ENCODE measurements around the gene THSD4. TPM values are rescaled to one million over a fixed set of nuclear protein-coding genes. Genes with fewer than 3 reads are reported as not detected.

Gene THSD4
- total RNA-seq, 1 donor from 2014 or later = 73.5 TPM

DNA sequence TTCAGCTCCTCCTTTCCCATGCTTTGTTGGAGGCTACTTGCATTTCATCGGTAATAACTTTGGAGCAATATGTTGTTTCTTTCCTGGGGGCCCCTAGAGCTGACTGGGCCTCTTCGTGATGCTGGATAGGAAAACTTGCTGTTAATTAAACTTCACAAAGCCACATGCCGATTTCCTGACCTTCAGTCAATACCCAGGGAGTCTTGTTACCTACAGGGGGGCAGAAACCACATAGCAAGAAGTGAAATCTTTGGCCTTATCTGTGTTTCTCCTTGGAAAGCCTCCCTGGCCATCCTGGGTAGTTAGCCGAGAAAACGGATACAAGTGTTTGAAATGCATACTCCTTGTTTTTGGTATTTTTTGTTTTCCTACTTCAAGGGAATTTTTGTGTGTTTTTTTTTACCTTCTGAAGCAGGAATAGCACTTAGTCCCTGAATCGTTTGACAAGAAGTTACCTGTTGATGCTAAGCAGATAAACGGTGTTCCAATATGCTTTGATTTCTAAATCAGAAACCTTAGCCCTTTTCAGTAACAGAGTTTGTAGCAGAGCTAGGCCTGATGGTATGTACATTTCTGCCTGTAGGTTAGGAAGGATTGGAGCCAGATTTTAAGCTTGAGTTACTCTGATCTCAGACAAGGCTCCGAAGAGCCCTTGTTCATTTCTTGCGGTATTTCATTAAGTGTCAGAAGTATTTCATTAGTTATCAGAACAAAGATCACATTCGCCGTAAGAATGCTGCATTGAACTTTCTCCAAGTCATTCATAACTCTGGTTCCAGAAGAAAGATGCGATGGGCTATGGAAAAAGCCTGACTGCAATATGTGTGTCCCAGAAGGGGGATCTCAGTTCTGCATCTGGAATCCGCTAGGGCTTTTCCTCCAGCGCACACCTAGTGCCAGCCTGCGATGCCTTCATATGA is 111.5 kb downstream of the THSD4 start:
- TF ChIP-seq, protein P1, sequence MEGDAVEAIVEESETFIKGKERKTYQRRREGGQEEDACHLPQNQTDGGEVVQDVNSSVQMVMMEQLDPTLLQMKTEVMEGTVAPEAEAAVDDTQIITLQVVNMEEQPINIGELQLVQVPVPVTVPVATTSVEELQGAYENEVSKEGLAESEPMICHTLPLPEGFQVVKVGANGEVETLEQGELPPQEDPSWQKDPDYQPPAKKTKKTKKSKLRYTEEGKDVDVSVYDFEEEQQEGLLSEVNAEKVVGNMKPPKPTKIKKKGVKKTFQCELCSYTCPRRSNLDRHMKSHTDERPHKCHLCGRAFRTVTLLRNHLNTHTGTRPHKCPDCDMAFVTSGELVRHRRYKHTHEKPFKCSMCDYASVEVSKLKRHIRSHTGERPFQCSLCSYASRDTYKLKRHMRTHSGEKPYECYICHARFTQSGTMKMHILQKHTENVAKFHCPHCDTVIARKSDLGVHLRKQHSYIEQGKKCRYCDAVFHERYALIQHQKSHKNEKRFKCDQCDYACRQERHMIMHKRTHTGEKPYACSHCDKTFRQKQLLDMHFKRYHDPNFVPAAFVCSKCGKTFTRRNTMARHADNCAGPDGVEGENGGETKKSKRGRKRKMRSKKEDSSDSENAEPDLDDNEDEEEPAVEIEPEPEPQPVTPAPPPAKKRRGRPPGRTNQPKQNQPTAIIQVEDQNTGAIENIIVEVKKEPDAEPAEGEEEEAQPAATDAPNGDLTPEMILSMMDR (conservative IDR thresholded peaks at IDR 0.05; ENCODE audit: low read depth, low read length) = no peak
- no peak overlapping the region for H3K4me3 ChIP-seq (ENCODE audit: low read depth, low read length)

DNA sequence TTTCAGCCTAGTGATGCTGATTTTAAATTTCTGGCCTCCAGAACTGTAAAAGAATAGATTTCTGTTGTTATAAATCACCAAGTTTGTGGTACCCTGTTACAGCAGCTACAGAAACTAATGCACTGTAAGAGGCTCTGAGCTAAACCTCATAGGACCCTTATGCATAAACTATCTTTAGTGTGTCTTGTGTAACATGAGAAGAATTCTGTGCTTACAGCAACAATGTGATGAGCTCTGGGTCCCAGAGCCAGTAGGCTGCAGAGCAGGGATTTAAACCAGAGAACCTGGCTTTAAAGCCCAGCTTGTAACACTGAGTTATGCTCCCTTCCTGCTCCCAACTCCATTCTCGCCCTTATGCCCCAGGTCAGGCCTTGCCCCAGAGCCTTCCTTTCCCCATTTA is 113.1 kb downstream of the THSD4 start:
- no peak overlapping the region for H3K4me3 ChIP-seq (ENCODE audit: low read depth, low read length)

More for the DNA sequence above, 111.5 kb downstream of the THSD4 start:
- DNase-seq (ENCODE audit: low read depth) = no peak

DNA sequence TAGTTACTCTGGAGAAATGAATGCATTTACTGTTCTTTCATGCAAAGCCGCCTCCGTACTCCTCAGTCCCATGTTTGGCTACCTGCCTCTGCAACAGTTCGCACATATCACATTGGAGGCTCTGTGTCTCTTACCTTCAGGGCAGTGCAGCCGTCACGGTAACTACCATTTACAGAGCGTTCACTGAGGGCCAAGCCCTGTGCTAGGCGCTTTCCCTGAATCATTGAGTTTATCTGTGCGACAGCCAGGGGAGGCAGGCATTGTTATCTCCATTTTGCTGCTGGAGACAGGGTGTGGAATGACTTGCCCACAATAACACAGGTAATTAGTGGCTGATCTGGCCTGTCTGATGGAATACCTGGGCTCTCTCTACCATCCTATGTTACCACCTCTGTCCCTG is 115.0 kb downstream of the THSD4 start:
- no peak overlapping the region for H3K4me3 ChIP-seq (ENCODE audit: low read depth, low read length)
- DNase-seq (ENCODE audit: low read depth) = no peak
- TF ChIP-seq, protein P1 (conservative IDR thresholded peaks at IDR 0.05; ENCODE audit: low read depth, low read length) = no peak

More for the DNA sequence above, 113.1 kb downstream of the THSD4 start:
- TF ChIP-seq, protein P1 (conservative IDR thresholded peaks at IDR 0.05; ENCODE audit: low read depth, low read length) = no peak
- no peak for DNase-seq (ENCODE audit: low read depth)

DNA sequence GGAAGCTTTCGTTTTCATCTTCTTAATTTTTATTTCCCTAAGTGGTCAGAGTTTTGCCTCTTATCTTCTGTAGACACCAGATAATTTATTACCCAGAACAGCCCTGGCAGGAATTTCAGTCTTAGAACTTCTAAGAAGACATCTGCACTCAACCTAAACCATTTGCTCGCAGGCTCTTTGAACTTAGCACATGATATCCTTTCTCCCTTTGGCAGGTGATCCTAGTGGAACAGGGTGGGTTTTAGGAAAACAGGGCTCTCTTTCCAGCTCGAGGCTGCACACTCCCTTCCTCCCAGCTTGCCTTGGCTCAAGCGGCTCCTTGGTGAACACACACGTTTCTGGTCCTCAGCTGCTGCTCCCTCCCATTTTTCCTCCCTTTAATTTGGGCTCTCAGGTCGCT is 116.5 kb downstream of the THSD4 start:
- TF ChIP-seq, protein P1 (conservative IDR thresholded peaks at IDR 0.05; ENCODE audit: low read depth, low read length) = no peak
- no peak for DNase-seq (ENCODE audit: low read depth)
- no peak overlapping the region for H3K4me3 ChIP-seq (ENCODE audit: low read depth, low read length)

DNA sequence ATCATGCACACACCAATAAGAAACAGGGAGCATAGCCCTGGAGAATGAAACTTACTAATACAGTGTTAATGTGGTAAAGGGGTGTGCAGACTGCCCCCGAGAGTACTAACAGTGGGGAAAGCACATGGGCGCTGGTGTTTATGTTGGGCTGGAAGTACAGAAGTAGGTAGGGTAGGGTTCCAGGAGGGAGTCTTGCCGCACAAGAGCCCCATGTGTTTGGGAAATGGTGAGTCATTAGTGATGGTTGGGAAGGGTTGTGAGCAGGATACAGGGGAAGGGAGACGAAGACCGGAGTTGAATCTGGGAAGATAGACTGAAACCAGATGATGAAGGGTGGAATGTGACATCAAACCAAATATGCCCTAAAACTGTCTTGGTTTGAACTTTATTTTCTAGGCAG is 117.1 kb downstream of the THSD4 start:
- TF ChIP-seq, protein P1 (conservative IDR thresholded peaks at IDR 0.05; ENCODE audit: low read depth, low read length) = no peak
- no peak overlapping the region for H3K4me3 ChIP-seq (ENCODE audit: low read depth, low read length)
- DNase-seq (ENCODE audit: low read depth) = no peak

DNA sequence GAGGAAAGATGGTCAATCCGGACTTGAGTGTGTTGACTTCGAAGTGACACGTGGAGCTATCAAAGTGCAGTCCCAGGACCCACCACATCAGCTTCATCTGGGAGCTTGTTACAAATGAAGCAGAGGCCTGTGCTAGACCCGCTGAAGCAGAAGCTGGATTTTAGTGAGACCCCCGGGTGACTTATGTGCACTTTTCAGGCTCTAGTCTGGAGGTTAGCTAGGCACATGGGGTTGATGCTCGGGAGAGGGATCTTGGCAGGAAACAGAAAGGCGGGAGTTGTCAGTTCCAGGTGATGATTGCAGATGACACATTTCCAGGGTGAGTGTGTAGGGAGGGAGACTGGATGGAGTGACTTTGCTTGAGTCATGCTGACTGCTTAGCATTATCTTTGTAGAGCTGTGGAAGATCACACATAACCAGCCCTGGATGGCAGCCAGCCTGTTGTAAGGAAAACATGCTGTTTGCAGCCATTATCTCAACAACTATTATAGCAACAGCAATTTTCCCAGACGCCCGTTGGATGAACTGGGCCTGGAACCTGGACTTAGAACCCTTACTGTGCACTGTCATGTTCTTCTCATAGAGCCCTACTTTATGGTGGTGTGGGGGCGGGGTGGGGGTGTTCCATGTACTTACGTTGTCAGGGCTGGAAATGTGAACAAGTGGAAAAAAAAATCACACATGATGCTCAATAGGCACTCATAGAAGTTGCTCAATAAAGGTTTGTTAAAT is 122.4 kb downstream of the THSD4 start:
- H3K4me3 ChIP-seq (ENCODE audit: low read depth, low read length) = no peak overlapping the region

More for the DNA sequence above, 122.4 kb downstream of the THSD4 start:
- peak; percentile 81 for DNase-seq (ENCODE audit: low read depth)
- TF ChIP-seq, protein P1 (conservative IDR thresholded peaks at IDR 0.05; ENCODE audit: low read depth, low read length) = no peak

All from epithelial cell of proximal tubule (primary cell).